ENCODE measurements around the gene MTRF1. TPM values are rescaled to one million over a fixed set of nuclear protein-coding genes. Genes with fewer than 3 reads are reported as not detected.

Gene MTRF1
- total and polyA plus RNA-seq, 9 of the 15 experiments (the other 6 are each of a cell fraction or from before 2014, with no cell fraction given): 12.5 to 33.7 (median 20.1) TPM

DNA sequence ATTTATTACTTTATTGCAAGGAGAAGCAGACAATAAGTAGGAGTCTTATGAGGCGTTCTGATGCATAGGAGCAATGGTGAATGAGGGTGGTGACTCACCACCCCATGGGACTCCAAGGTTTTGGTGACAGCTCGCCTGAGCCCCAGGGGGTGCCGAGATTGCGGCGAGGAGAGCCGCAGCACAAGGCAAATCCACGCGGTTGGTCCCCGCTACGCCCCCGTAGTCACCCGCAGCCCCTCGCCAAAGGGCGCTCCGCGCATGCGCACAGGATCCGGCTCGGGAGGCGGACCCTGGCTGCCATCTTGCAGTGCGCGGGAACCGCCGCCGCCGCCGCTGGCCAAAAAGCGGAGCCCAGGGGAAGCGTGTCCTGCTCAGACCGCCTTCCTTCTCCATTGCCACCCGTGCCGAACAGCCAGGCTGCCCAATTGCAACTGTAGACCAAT, 47.6 kb upstream of the MTRF1 start, which contains the start of gene NAA16 (continued):
- TF ChIP-seq, protein P1, sequence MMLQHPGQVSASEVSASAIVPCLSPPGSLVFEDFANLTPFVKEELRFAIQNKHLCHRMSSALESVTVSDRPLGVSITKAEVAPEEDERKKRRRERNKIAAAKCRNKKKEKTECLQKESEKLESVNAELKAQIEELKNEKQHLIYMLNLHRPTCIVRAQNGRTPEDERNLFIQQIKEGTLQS (IDR thresholded peaks at IDR 0.05): peak; percentile 92
- TF ChIP-seq, protein P1 (CRISPR knock-in tag; conservative IDR thresholded peaks at IDR 0.05): 0 out of 2 replicates have a peak, but pooled peaks have one; percentile 35
- 0 out of 2 replicates have a peak, but pooled peaks have one; percentile 73 for TF ChIP-seq E2F3 (CRISPR knock-in tag; IDR thresholded peaks at IDR 0.05)
- TF ChIP-seq PTRF (tag; IDR thresholded peaks at IDR 0.05): no peak
- no peak for TF ChIP-seq DACH1 (IDR thresholded peaks at IDR 0.05; ENCODE audit: partially characterized antibody)
- TF ChIP-seq SETDB1 (IDR thresholded peaks at IDR 0.05; ENCODE audit: low read length): no peak
- TF ChIP-seq ZNF354B (CRISPR knock-in tag; IDR thresholded peaks at IDR 0.05): no peak
- TF ChIP-seq SFPQ (IDR thresholded peaks at IDR 0.05; ENCODE audit: low read depth, low read length): no peak
- TF ChIP-seq MCM2 (IDR thresholded peaks at IDR 0.05; ENCODE audit: low read depth): no peak
- TF ChIP-seq CCNT2 (IDR thresholded peaks at IDR 0.05; ENCODE audit: borderline replicate concordance, extremely low read depth, insufficient read length, low read depth, low read length): peak; percentile 59
- no peak for TF ChIP-seq TARDBP (IDR thresholded peaks at IDR 0.05)
- TF ChIP-seq, protein P2, sequence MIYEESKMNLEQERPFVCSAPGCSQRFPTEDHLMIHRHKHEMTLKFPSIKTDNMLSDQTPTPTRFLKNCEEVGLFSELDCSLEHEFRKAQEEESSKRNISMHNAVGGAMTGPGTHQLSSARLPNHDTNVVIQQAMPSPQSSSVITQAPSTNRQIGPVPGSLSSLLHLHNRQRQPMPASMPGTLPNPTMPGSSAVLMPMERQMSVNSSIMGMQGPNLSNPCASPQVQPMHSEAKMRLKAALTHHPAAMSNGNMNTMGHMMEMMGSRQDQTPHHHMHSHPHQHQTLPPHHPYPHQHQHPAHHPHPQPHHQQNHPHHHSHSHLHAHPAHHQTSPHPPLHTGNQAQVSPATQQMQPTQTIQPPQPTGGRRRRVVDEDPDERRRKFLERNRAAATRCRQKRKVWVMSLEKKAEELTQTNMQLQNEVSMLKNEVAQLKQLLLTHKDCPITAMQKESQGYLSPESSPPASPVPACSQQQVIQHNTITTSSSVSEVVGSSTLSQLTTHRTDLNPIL (CRISPR knock-in tag; IDR thresholded peaks at IDR 0.05): no peak
- TF ChIP-seq RHOXF2B (CRISPR knock-in tag; conservative IDR thresholded peaks at IDR 0.05): no peak
- TF ChIP-seq KLF6 (CRISPR knock-in tag; IDR thresholded peaks at IDR 0.05; ENCODE audit: borderline replicate concordance): no peak
- no peak for TF ChIP-seq CREB3 (tag; conservative IDR thresholded peaks at IDR 0.05; ENCODE audit: low read depth)
- TF ChIP-seq ZBTB8A (IDR thresholded peaks at IDR 0.05; ENCODE audit: partially characterized antibody): no peak
- TF ChIP-seq ZBTB2 (IDR thresholded peaks at IDR 0.05): peak; percentile 96
- TF ChIP-seq U2AF1 (optimal IDR thresholded peaks at IDR 0.05; ENCODE audit: low read depth, low read length): no peak
- TF ChIP-seq JUN (IDR thresholded peaks at IDR 0.05; ENCODE audit: borderline replicate concordance, low read depth, low read length): peak; percentile 31; the same call in 1 of the 2 replicates
- TF ChIP-seq JUN (CRISPR knock-in tag; IDR thresholded peaks at IDR 0.05; ENCODE audit: borderline replicate concordance): peak; percentile 89; the same call in 1 of the 2 replicates
- TF ChIP-seq POLR2AphosphoS2 (IDR thresholded peaks at IDR 0.05; ENCODE audit: low read length): no peak
- TF ChIP-seq HDAC1 (IDR thresholded peaks at IDR 0.05): peak in 1 of 2 experiments; percentile 71; a peak in 2 of 4 replicates
- no peak for TF ChIP-seq PCBP1 (IDR thresholded peaks at IDR 0.05; ENCODE audit: low read depth, low read length, poor library complexity, severe bottlenecking)
